ENCODE data around the gene PLXNA4.

Gene PLXNA4

DNA sequence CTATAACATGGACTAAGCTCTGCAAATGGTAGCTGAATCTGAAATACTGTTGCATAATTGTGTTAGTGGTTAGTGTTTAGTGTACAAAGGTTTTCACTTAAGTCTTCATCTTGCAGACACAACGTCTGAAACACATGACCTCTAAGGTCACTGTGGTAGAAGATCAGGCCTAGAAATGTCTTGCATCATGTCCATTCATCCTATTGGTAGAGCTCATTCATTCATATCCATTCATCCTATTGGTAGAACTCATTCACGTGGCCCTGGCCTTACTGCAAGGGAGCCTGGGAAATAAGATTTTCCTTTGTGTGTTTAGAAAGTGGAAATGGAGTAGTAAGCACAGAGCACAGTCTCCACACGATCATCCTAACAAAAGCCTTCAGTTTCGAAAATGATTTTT is 485.8 kb downstream of the PLXNA4 start:
- Histone ChIP-seq H3K9ac (ENCODE audit: low read depth, low read length) (no peak overlapping the region), H3K4me1 (ENCODE audit: insufficient read depth, low read length) (no peaks in the 10 kb centered on the region), H3K27ac (ENCODE audit: low read depth, low read length) (no peak overlapping the region), H3K36me3 (ENCODE audit: insufficient read depth, low read length) (no peaks in the 10 kb centered on the region), H3K9me3 (ENCODE audit: insufficient read depth, low read depth, low read length) (no peaks in the 10 kb centered on the region), H3K27me3 (ENCODE audit: insufficient read depth, low read length) (no peaks in the 10 kb centered on the region), H3K4me3 (ENCODE audit: low read length) (no peak overlapping the region)
- WGBS: 94% methylated on average over 4 of the region's 4 CpGs

DNA sequence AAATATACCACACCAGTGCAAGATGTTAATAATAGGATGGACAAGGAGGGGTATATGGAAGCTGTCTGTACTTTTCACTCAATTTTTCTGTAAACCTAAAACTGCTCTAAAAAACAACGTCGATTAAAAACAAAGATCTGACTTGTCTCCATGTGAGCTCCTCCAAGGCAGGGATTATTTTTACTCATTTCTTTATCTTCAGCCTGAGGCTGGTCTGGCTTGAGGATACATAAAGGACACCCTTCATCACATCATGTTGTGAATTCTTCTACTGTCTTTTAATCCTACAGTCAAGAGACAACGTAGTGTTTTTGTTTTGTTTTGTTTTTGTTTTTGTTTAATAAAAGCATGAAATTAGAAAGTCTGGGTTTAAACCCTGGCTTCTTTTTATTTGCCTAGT is 486.9 kb downstream of the PLXNA4 start:
- H3K27me3 ChIP-seq (ENCODE audit: insufficient read depth, low read length): no peaks in the 10 kb centered on the region
- H3K4me1 ChIP-seq (ENCODE audit: insufficient read depth, low read length): no peaks in the 10 kb centered on the region
- no peak overlapping the region for H3K27ac ChIP-seq (ENCODE audit: low read depth, low read length)
- H3K9me3 ChIP-seq (ENCODE audit: insufficient read depth, low read depth, low read length): no peaks in the 10 kb centered on the region
- H3K9ac ChIP-seq (ENCODE audit: low read depth, low read length): no peak overlapping the region
- no peak overlapping the region for H3K4me3 ChIP-seq (ENCODE audit: low read length)
- 91% methylated on average over 2 of the region's 3 CpGs for WGBS
- H3K36me3 ChIP-seq (ENCODE audit: insufficient read depth, low read length): no peaks in the 10 kb centered on the region

DNA sequence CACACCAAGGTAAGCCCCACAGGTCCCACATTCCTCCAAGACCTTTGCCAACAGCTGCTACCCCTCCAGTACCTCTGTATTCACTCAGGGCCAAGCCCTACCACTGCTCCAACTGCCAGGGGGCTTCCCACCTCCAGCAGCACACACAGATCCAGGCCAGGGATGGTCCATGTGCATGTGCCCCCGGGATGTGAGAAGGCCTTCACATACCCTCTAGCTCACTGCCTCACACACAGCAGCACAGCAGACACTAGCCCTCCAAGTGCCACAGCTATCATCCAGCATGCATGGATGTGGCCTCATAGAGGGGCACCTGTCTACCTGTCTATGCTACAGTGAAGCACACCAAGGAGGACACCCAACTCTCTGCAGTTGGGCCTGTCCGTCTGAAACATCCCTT is 488.8 kb downstream of the PLXNA4 start:
- Histone ChIP-seq H3K36me3 (ENCODE audit: insufficient read depth, low read length) (no peaks in the 10 kb centered on the region), H3K9me3 (ENCODE audit: insufficient read depth, low read depth, low read length) (no peaks in the 10 kb centered on the region)
- 92% methylated on average over 2 of the region's 2 CpGs for WGBS

DNA sequence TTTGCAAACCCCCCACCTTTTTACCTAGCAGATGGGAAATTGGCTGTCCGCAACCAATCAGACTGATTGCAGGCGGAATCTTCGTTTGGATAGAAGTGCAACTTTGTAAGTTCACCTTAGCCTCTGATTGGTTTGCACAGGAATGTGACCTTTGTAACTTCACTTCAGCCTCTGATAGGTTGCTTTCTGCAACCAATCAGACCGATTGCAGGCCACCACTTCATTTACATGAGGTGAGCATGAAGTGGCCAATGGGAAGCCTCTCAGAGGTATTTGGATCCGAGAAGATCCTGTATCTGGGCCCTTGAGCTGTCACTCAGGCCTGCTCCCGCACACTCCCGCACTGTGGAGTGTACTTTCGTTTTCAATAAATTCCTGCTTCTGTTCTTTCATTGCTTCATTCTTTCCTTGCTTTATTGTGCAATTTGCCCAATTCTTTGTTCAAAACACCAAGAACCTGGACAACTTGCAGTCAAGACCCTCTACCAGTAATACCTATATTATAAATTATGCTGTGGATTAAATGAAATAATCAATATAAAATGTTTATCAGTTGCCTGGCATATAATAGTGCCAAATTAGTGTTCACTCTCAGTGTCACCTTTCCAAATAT is 491.4 kb downstream of the PLXNA4 start:
- Histone ChIP-seq H3K4me3 (ENCODE audit: low read length) (no peak overlapping the region), H3K27ac (ENCODE audit: low read depth, low read length) (no peak overlapping the region), H3K9ac (ENCODE audit: low read depth, low read length) (no peak overlapping the region), H3K27me3 (ENCODE audit: insufficient read depth, low read length) (no peaks in the 10 kb centered on the region), H3K36me3 (ENCODE audit: insufficient read depth, low read length) (no peaks in the 10 kb centered on the region), H3K4me1 (ENCODE audit: insufficient read depth, low read length) (no peaks in the 10 kb centered on the region), H3K9me3 (ENCODE audit: insufficient read depth, low read depth, low read length) (no peaks in the 10 kb centered on the region)
- WGBS: 91% methylated on average over 8 of the region's 8 CpGs

More for the DNA sequence above, 488.8 kb downstream of the PLXNA4 start:
- H3K9ac ChIP-seq (ENCODE audit: low read depth, low read length): no peak overlapping the region
- no peak overlapping the region for H3K27ac ChIP-seq (ENCODE audit: low read depth, low read length)
- no peaks in the 10 kb centered on the region for H3K4me1 ChIP-seq (ENCODE audit: insufficient read depth, low read length)
- no peaks in the 10 kb centered on the region for H3K27me3 ChIP-seq (ENCODE audit: insufficient read depth, low read length)
- no peak overlapping the region for H3K4me3 ChIP-seq (ENCODE audit: low read length)

DNA sequence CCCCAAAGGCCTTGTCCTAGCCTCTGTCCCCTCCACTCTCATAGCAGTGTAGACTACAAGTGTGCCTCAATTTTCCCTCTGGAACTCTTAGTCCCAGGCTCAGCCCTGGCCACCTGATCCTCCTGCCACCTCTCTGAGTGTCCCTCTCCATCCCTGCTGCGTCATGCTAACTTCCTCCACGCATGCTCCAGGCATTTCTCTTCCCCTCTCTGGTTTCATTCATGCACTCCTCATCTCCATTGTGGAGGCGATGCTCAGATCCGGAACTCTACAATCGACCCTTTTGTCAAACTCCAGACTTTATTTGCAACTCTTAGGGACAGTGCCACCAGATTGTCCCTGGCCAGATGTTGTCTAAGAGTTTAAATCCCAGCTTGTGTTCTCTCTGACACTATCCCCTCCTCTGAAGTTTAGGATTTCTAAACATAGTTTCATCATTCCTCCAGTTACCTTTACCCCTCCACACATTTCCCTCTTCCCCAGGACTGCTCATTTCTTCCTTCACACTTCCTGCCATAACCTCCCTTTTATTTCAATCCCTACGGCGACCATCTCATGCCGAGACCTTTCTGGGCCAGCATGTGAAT is 492.6 kb downstream of the PLXNA4 start:
- Histone ChIP-seq H3K36me3 (ENCODE audit: insufficient read depth, low read length) (no peaks in the 10 kb centered on the region), H3K27ac (ENCODE audit: low read depth, low read length) (no peak overlapping the region), H3K4me1 (ENCODE audit: insufficient read depth, low read length) (no peaks in the 10 kb centered on the region), H3K4me3 (ENCODE audit: low read length) (no peak overlapping the region), H3K27me3 (ENCODE audit: insufficient read depth, low read length) (no peaks in the 10 kb centered on the region), H3K9ac (ENCODE audit: low read depth, low read length) (no peak overlapping the region), H3K9me3 (ENCODE audit: insufficient read depth, low read depth, low read length) (no peaks in the 10 kb centered on the region)
- WGBS: 85% methylated on average over 8 of the region's 8 CpGs

DNA sequence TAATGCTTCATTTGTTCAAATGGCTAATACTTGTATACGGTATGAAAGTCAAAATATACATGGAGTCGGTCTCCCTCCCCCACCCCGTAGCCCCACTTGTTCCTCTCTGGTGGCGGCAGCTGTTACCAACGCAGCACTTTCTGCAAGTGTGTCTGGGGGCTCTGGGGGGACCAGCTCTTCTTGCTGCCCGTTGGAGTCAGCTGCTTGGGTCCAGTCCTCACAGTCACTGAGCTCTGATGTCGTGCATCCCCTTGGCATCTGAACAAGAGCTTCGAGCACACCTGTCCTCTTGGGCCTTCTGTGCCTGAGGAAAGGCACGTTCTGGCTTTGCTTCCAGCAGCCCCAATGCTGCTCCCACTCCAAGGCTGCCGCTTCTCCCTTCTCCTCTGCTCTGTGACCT is 493.1 kb downstream of the PLXNA4 start:
- Histone ChIP-seq H3K4me1 (ENCODE audit: insufficient read depth, low read length) (no peaks in the 10 kb centered on the region), H3K9me3 (ENCODE audit: insufficient read depth, low read depth, low read length) (no peaks in the 10 kb centered on the region), H3K9ac (ENCODE audit: low read depth, low read length) (no peak overlapping the region), H3K27me3 (ENCODE audit: insufficient read depth, low read length) (no peaks in the 10 kb centered on the region), H3K36me3 (ENCODE audit: insufficient read depth, low read length) (no peaks in the 10 kb centered on the region), H3K27ac (ENCODE audit: low read depth, low read length) (no peak overlapping the region), H3K4me3 (ENCODE audit: low read length) (no peak overlapping the region)
- 92% methylated on average over 10 of the region's 10 CpGs for WGBS

DNA sequence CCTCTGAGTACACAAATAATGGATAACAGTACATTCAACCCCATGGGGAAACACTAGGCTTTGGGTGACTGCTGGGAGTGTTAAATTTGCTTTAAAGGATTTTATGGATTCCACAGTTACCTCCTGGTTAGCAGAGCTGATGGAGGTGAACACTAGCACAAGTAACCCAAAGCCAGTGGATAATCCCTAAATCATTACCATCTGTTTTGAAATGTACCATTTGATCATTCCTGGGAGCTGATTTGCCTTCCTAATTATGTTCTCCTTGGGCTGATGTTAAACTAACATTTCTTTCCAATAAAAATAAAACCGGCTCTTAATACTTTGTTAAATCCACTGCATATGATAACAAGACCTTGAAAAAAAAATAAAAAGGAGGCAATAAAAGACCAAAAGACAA is 493.9 kb downstream of the PLXNA4 start:
- H3K27ac ChIP-seq (ENCODE audit: low read depth, low read length): no peak overlapping the region
- H3K36me3 ChIP-seq (ENCODE audit: insufficient read depth, low read length): no peaks in the 10 kb centered on the region
- no peaks in the 10 kb centered on the region for H3K9me3 ChIP-seq (ENCODE audit: insufficient read depth, low read depth, low read length)
- no peak overlapping the region for H3K9ac ChIP-seq (ENCODE audit: low read depth, low read length)
- 100% methylated on average over 1 of the region's 1 CpG for WGBS
- no peak overlapping the region for H3K4me3 ChIP-seq (ENCODE audit: low read length)
- no peaks in the 10 kb centered on the region for H3K4me1 ChIP-seq (ENCODE audit: insufficient read depth, low read length)
- H3K27me3 ChIP-seq (ENCODE audit: insufficient read depth, low read length): no peaks in the 10 kb centered on the region

DNA sequence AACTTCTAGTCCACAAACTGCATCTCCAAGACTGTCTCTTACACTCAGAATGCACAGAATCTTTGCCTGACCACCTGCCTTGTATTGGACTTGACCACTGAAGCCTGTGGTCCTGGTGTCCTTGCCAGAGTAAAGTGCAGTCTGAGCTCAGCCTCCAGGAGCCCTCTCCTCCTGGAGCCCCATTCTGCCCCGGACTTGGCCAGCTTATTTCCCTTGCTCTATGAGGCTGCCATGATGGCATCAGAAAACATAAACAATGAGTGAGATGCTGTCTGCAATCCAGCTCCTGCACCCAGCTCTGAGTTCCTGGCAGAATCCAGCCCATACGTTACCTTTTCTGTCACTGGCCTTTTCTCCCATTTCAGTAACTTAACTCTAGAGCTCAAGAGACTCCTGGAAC is 494.6 kb downstream of the PLXNA4 start:
- H3K27ac ChIP-seq (ENCODE audit: low read depth, low read length): no peak overlapping the region
- 94% methylated on average over 2 of the region's 2 CpGs for WGBS
- H3K9me3 ChIP-seq (ENCODE audit: insufficient read depth, low read depth, low read length): no peaks in the 10 kb centered on the region
- no peak overlapping the region for H3K4me3 ChIP-seq (ENCODE audit: low read length)
- no peak overlapping the region for H3K9ac ChIP-seq (ENCODE audit: low read depth, low read length)
- no peaks in the 10 kb centered on the region for H3K4me1 ChIP-seq (ENCODE audit: insufficient read depth, low read length)
- no peaks in the 10 kb centered on the region for H3K27me3 ChIP-seq (ENCODE audit: insufficient read depth, low read length)
- H3K36me3 ChIP-seq (ENCODE audit: insufficient read depth, low read length): no peaks in the 10 kb centered on the region

DNA sequence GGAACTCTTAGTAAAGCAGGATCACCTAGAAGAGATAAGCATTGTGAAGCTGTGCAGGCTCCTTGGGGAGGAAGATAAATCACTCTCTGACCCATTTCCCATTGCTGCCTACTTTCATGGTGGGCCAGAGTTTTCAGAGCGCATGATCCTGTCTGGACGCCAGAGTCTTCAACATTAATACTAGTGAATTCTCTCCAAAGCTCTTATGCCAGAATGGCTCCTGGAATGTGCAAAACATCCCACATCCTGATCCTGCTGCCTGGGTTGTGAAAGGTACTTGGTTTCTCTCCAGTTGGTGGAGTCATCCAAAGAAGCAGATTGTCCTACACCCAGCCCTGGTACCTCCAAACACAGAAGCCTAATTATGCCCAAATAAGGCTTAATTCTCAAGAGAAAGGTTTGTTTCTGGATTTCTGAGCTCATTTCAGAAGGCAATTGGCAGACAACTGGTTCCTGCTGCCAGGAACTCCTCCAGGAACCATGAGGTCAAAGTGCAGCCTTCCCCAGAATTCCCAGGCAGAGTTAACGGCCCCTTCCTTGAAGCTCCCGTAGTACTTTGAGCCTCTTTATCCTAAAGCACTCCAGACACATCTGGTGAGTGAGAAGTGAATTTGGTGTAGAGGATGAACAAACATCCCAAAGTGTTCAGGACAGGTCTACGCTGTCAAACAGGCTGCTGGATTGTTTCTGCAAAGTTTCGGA is 495.2 kb downstream of the PLXNA4 start:
- H3K36me3 ChIP-seq (ENCODE audit: insufficient read depth, low read length): no peaks in the 10 kb centered on the region
- no peaks in the 10 kb centered on the region for H3K9me3 ChIP-seq (ENCODE audit: insufficient read depth, low read depth, low read length)
- H3K27ac ChIP-seq (ENCODE audit: low read depth, low read length): no peak overlapping the region
- H3K27me3 ChIP-seq (ENCODE audit: insufficient read depth, low read length): no peaks in the 10 kb centered on the region
- no peak overlapping the region for H3K4me3 ChIP-seq (ENCODE audit: low read length)
- WGBS: 91% methylated on average over 6 of the region's 6 CpGs
- 0 out of 2 replicates have a peak, but pooled peaks cover under 1% of the 10 kb centered on the region for H3K4me1 ChIP-seq (ENCODE audit: insufficient read depth, low read length)
- no peak overlapping the region for H3K9ac ChIP-seq (ENCODE audit: low read depth, low read length)

DNA sequence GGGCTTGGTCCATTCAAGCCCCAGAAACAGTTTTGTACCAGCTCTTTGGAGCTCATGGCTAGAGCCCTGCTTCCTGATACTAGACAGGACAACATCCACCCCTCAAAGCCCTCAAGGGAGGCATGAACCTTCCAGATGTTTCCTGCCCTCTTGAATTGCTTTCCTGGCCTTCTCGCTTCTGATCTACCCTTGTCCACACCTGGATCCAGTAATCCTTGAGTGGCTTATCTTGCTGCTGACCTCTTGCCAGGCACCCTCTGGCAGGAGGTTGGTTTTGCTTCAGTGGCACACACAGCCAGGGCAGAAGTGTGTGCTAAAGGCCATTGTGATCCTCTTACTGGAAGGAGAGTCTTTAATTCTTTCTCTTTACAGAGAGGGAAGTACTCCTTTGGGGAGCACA is 495.8 kb downstream of the PLXNA4 start:
- Histone ChIP-seq H3K9me3 (ENCODE audit: insufficient read depth, low read depth, low read length) (no peaks in the 10 kb centered on the region), H3K27ac (ENCODE audit: low read depth, low read length) (no peak overlapping the region), H3K9ac (ENCODE audit: low read depth, low read length) (no peak overlapping the region), H3K4me3 (ENCODE audit: low read length) (no peak overlapping the region), H3K4me1 (ENCODE audit: insufficient read depth, low read length) (peaks cover 7% of the 10 kb centered on the region; the same call in 1 of the 2 replicates), H3K27me3 (ENCODE audit: insufficient read depth, low read length) (no peaks in the 10 kb centered on the region), H3K36me3 (ENCODE audit: insufficient read depth, low read length) (no peaks in the 10 kb centered on the region)
- 98% methylated on average over 1 of the region's 1 CpG for WGBS

DNA sequence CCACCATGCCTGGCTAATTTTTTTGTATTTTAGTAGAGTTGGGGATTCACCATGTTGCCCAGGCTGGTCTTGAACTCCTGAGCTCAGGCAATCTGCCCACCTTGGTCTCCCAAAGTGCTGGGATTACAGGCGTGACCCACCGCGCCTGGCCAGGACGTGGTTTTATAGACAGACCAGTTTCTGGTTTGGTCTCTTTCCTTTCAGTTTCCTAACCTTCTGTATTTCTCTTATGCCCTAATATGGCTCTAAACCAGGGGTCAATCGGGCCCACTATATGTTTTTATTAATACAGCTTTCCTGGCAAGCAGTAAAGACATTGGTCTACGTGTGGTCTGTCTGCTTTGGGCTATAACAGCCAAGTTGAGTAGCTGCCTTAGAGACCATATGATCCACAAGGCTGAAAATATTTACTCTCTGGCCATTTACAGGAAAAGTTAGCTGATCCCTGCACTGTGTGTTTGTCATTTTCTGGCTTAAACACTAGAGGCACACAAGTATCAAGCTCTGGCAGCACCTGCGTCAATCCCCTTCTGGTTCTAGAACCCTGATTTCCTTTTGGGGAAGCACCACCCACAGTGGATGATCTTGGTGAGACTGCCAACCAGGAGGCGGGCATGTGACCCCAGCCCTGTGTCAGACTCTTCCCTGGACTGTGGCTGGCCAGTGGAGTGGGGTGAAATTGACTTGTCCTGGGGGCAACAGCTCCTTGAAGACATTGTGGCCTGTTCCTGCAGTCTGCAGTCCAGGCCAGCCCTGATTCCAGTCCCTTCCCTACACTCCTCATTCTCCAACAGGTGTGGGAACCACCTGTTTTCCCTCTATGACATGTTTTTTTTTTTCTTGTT is 497.2 kb downstream of the PLXNA4 start:
- no peak overlapping the region for H3K27ac ChIP-seq (ENCODE audit: low read depth, low read length)
- H3K27me3 ChIP-seq (ENCODE audit: insufficient read depth, low read length): no peaks in the 10 kb centered on the region
- 94% methylated on average over 8 of the region's 8 CpGs for WGBS
- peaks cover 7% of the 10 kb centered on the region; the same call in 1 of the 2 replicates for H3K4me1 ChIP-seq (ENCODE audit: insufficient read depth, low read length)
- H3K36me3 ChIP-seq (ENCODE audit: insufficient read depth, low read length): no peaks in the 10 kb centered on the region
- no peak overlapping the region for H3K4me3 ChIP-seq (ENCODE audit: low read length)
- H3K9me3 ChIP-seq (ENCODE audit: insufficient read depth, low read depth, low read length): no peaks in the 10 kb centered on the region
- H3K9ac ChIP-seq (ENCODE audit: low read depth, low read length): no peak overlapping the region

Measured in HUES64 (cell line).